Ascending aorta (tissue), 2 donors: ENCODE results near the gene RAD23B. TPM values are rescaled to one million over a fixed set of nuclear protein-coding genes. Genes with fewer than 3 reads are reported as not detected.

Source experiments
- DNase-seq, 2 donors: peaks; one replicate each; pipeline ENCODE4 v3.0.0-alpha.2; 2019; ENCODE audit warnings: low spot score in 2 of 2
- H3K27ac ChIP-seq, 2 donors: fragments of 200-600 bp; sonication (generic); one replicate each; pipeline ENCODE4 v1.5.1; 2016 to 2017; ENCODE audit warnings: mild to moderate bottlenecking in 1 of 2
- H3K27me3 ChIP-seq: fragments of 200-600 bp; sonication (generic); one replicate; pipeline ENCODE4 v1.5.1; 2017
- H3K36me3 ChIP-seq, 2 donors: fragments of 200-600 bp; sonication (generic); one replicate each; pipeline ENCODE4 v1.5.1; 2016
- H3K4me1 ChIP-seq, 2 donors: fragments of 200-600 bp; sonication (generic); one replicate each; pipeline ENCODE4 v1.5.1; 2016 to 2017; ENCODE audit warnings: mild to moderate bottlenecking in 1 of 2
- H3K4me3 ChIP-seq, 2 donors: fragments of 200-600 bp; sonication (generic); one replicate each; pipeline ENCODE4 v1.5.1; 2016 to 2017; ENCODE audit warnings: mild to moderate bottlenecking in 1 of 2
- H3K9me3 ChIP-seq, 2 donors: fragments of 200-600 bp; sonication (generic); one replicate each; pipeline ENCODE4 v1.5.1; 2016
- CTCF ChIP-seq, 3 experiments: fragments of 200-600 bp in 2 of 3; fragments of 450-650 bp in 1 of 3; sonication (generic) in 2 of 3; IDR thresholded peaks; one replicate each; pipeline ENCODE4 v1.5.1; 2016 to 2019; ENCODE audit warnings: antibody characterized with exemption in 3 of 3, mild to moderate bottlenecking in 1 of 3, moderate library complexity in 1 of 3
- intact Hi-C: fragments of 100-400 bp; cut with DNase I; formaldehyde crosslinking; loops from one replicate; pipeline ENCODE4 v1.15.1; 2023
- total RNA-seq: library from RNA; depleted of rRNA; stranded (reverse); fragments of >200 nt; gene quantifications from one replicate; pipeline ENCODE4 v1.1.0, GENCODE V29; 2016

The RAD23B gene
- total RNA-seq, 1 donor from 2014 or later = 57.7 TPM

GRCh38 chr9:107270082-107270481, 13.0 kb upstream of the RAD23B start:
- H3K27me3 ChIP-seq = no peaks in the 10 kb centered on the region
- intact Hi-C loops = no loop called here
- H3K4me3 ChIP-seq = no peak overlapping the region
- DNase-seq = no peak
- no peak overlapping the region for H3K27ac ChIP-seq
- no peaks in the 10 kb centered on the region for H3K9me3 ChIP-seq
- no peaks in the 10 kb centered on the region for H3K4me1 ChIP-seq
- no peak for TF ChIP-seq CTCF (IDR thresholded peaks at IDR 0.05)
- H3K36me3 ChIP-seq = no peaks in the 10 kb centered on the region

GRCh38 chr9:107270580-107270979, 12.5 kb upstream of the RAD23B start:
- no peak overlapping the region for H3K27ac ChIP-seq
- no peaks in the 10 kb centered on the region for H3K27me3 ChIP-seq
- no peak overlapping the region for H3K4me3 ChIP-seq
- H3K4me1 ChIP-seq = no peaks in the 10 kb centered on the region
- H3K9me3 ChIP-seq = no peaks in the 10 kb centered on the region
- no peak for TF ChIP-seq CTCF (IDR thresholded peaks at IDR 0.05)
- no peaks in the 10 kb centered on the region for H3K36me3 ChIP-seq
- DNase-seq = no peak
- intact Hi-C loops = no loop called here

GRCh38 chr9:107273634-107274033, 9.4 kb upstream of the RAD23B start:
- no peak for DNase-seq

GRCh38 chr9:107274096-107274495, 9.0 kb upstream of the RAD23B start:
- intact Hi-C loops = no loop called here
- TF ChIP-seq CTCF (IDR thresholded peaks at IDR 0.05) = no peak
- no peaks in the 10 kb centered on the region for H3K36me3 ChIP-seq
- no peak overlapping the region for H3K27ac ChIP-seq
- H3K27me3 ChIP-seq = no peaks in the 10 kb centered on the region
- no peak overlapping the region for H3K4me3 ChIP-seq
- DNase-seq = no peak
- H3K9me3 ChIP-seq = no peaks in the 10 kb centered on the region
- H3K4me1 ChIP-seq = no peaks in the 10 kb centered on the region

More at GRCh38 chr9:107273634-107274033, 9.4 kb upstream of the RAD23B start:
- intact Hi-C loops = no loop called here
- H3K36me3 ChIP-seq = no peaks in the 10 kb centered on the region
- H3K27ac ChIP-seq = no peak overlapping the region
- no peak overlapping the region for H3K4me3 ChIP-seq
- H3K9me3 ChIP-seq = no peaks in the 10 kb centered on the region
- H3K4me1 ChIP-seq = no peaks in the 10 kb centered on the region
- no peaks in the 10 kb centered on the region for H3K27me3 ChIP-seq
- TF ChIP-seq CTCF (IDR thresholded peaks at IDR 0.05) = no peak

GRCh38 chr9:107274953-107275422, 8.1 kb upstream of the RAD23B start:
- DNase-seq = no peak
- TF ChIP-seq CTCF (IDR thresholded peaks at IDR 0.05) = no peak
- H3K27ac ChIP-seq = no peak overlapping the region
- H3K4me1 ChIP-seq = no peaks in the 10 kb centered on the region
- H3K27me3 ChIP-seq = no peaks in the 10 kb centered on the region
- no peaks in the 10 kb centered on the region for H3K36me3 ChIP-seq
- H3K4me3 ChIP-seq = no peak overlapping the region
- intact Hi-C loops = no loop called here
- H3K9me3 ChIP-seq = no peaks in the 10 kb centered on the region

GRCh38 chr9:107275530-107275929, 7.5 kb upstream of the RAD23B start:
- H3K27me3 ChIP-seq = no peaks in the 10 kb centered on the region
- intact Hi-C loops = no loop called here
- no peaks in the 10 kb centered on the region for H3K9me3 ChIP-seq
- H3K36me3 ChIP-seq = no peaks in the 10 kb centered on the region
- TF ChIP-seq CTCF (IDR thresholded peaks at IDR 0.05) = no peak
- H3K4me1 ChIP-seq = no peaks in the 10 kb centered on the region
- no peak for DNase-seq
- no peak overlapping the region for H3K4me3 ChIP-seq
- no peak overlapping the region for H3K27ac ChIP-seq
